ENCODE results near the gene TMEM126B.
"Not testable (repeated sequence)": the region's sequence is repeated elsewhere in the genome, so short reads cannot be mapped to it uniquely, and the experiment has no call there.

GRCh38 chr11:85611643-85612042 is 16.8 kb upstream of the TMEM126B start:
- not testable (repeated sequence) for TF ChIP-seq POLR2A (IDR thresholded peaks at IDR 0.05; ENCODE audit: low read length); GATA1 (IDR thresholded peaks at IDR 0.05; ENCODE audit: low read depth, low read length)
